ENCODE results near the gene GRIN3A. TPM values are rescaled to one million over a fixed set of nuclear protein-coding genes. Genes with fewer than 3 reads are reported as not detected.

The GRIN3A gene
- total and polyA plus RNA-seq, 5 donors from 2014 or later, result 0.05 to 0.22 (median 0.17) TPM

- no peak overlapping the region for H3K27ac ChIP-seq (ENCODE audit: insufficient read depth, low read length, poor library complexity, severe bottlenecking)
- H3K4me3 Mint-ChIP-seq, result peak overlapping the region in 2 of 4 donors; percentile 60 to 65
- H3K36me3 Mint-ChIP-seq, result no peaks in the 10 kb centered on the region
- H3K4me1 Mint-ChIP-seq, result peaks cover 5 to 18% (median 10%) of the 10 kb centered on the region in 4 donors
- H3K27me3 ChIP-seq (ENCODE audit: control insufficient read depth, insufficient read depth, low read length), result no peaks in the 10 kb centered on the region
- H3K9me3 Mint-ChIP-seq, result no peaks in the 10 kb centered on the region
- peak; percentile 45 to 49 for ATAC-seq (ENCODE audit: low read depth in 2 of 2)
- no peaks in the 10 kb centered on the region for H3K36me3 ChIP-seq (ENCODE audit: control insufficient read depth, insufficient read depth, low read length)
- H3K27me3 Mint-ChIP-seq, result peaks cover 21% of the 10 kb centered on the region
- H3K4me3 ChIP-seq (ENCODE audit: low read depth, low read length), result no peak overlapping the region
- DNase-seq, result peak; percentile 53 to 86 (median 73)
- H3K4me1 ChIP-seq (ENCODE audit: control insufficient read depth, insufficient read depth, low read length, poor library complexity, severe bottlenecking), result peaks cover 16% of the 10 kb centered on the region
- no peak overlapping the region for H3K27ac Mint-ChIP-seq
- H3K9me3 ChIP-seq (ENCODE audit: control insufficient read depth in 2 of 2, low read length in 2 of 2), result no peaks in the 10 kb centered on the region
Observed at GRCh38 chr9:101530076-101530711, 208.3 kb downstream of the GRIN3A start.

- peaks cover 1% of the 10 kb centered on the region for H3K27me3 ChIP-seq (ENCODE audit: control insufficient read depth, insufficient read depth, low read length)
- H3K27ac ChIP-seq (ENCODE audit: insufficient read depth, low read length, poor library complexity, severe bottlenecking), result no peak overlapping the region
- no peak overlapping the region for H3K4me3 ChIP-seq (ENCODE audit: low read depth, low read length)
- Mint-ChIP-seq H3K9me3 (peaks cover 0 to 3% (median 0%) of the 10 kb centered on the region in 7 donors), H3K36me3 (no peaks in the 10 kb centered on the region), H3K27me3 (peaks cover 32% of the 10 kb centered on the region), H3K27ac (no peak overlapping the region), H3K4me1 (peaks cover under 1 to 5% (median 2%) of the 10 kb centered on the region in 4 donors), H3K4me3 (peak overlapping the region in 1 of 4 donors; percentile 1)
- H3K36me3 ChIP-seq (ENCODE audit: control insufficient read depth, insufficient read depth, low read length), result no peaks in the 10 kb centered on the region
- peaks cover 3% of the 10 kb centered on the region for H3K4me1 ChIP-seq (ENCODE audit: control insufficient read depth, insufficient read depth, low read length, poor library complexity, severe bottlenecking)
- no peak for DNase-seq
- H3K9me3 ChIP-seq (ENCODE audit: control insufficient read depth in 2 of 2, low read length in 2 of 2), result no peaks in the 10 kb centered on the region
- no peak for ATAC-seq (ENCODE audit: low read depth in 2 of 2)
Observed at GRCh38 chr9:101528015-101528414, 210.4 kb downstream of the GRIN3A start.

GRCh38 chr9:101527066-101527465 is 211.4 kb downstream of the GRIN3A start:
- Mint-ChIP-seq H3K4me1 (peaks cover 0 to 5% (median 0%) of the 10 kb centered on the region in 4 donors), H3K27me3 (peaks cover 38% of the 10 kb centered on the region), H3K4me3 (no peak overlapping the region), H3K27ac (no peak overlapping the region), H3K36me3 (no peaks in the 10 kb centered on the region), H3K9me3 (peaks cover 0 to 3% (median 0%) of the 10 kb centered on the region in 7 donors)
- no peaks in the 10 kb centered on the region for H3K4me1 ChIP-seq (ENCODE audit: control insufficient read depth, insufficient read depth, low read length, poor library complexity, severe bottlenecking)
- no peak overlapping the region for H3K27ac ChIP-seq (ENCODE audit: insufficient read depth, low read length, poor library complexity, severe bottlenecking)
- no peak overlapping the region for H3K4me3 ChIP-seq (ENCODE audit: low read depth, low read length)
- no peak for ATAC-seq (ENCODE audit: low read depth in 2 of 2)
- DNase-seq, result no peak
- H3K9me3 ChIP-seq (ENCODE audit: control insufficient read depth in 2 of 2, low read length in 2 of 2), result no peaks in the 10 kb centered on the region
- no peaks in the 10 kb centered on the region for H3K36me3 ChIP-seq (ENCODE audit: control insufficient read depth, insufficient read depth, low read length)
- H3K27me3 ChIP-seq (ENCODE audit: control insufficient read depth, insufficient read depth, low read length), result peaks cover 2% of the 10 kb centered on the region

- no peaks in the 10 kb centered on the region for H3K36me3 ChIP-seq (ENCODE audit: control insufficient read depth, insufficient read depth, low read length)
- H3K27me3 ChIP-seq (ENCODE audit: control insufficient read depth, insufficient read depth, low read length), result peaks cover 2% of the 10 kb centered on the region
- ATAC-seq (ENCODE audit: low read depth in 2 of 2) (no peak), DNase-seq (no peak)
- H3K27ac ChIP-seq (ENCODE audit: insufficient read depth, low read length, poor library complexity, severe bottlenecking), result no peak overlapping the region
- H3K27me3 Mint-ChIP-seq, result peaks cover 48% of the 10 kb centered on the region
- no peak overlapping the region for H3K4me3 Mint-ChIP-seq
- H3K4me3 ChIP-seq (ENCODE audit: low read depth, low read length), result no peak overlapping the region
- H3K27ac Mint-ChIP-seq, result no peak overlapping the region
- H3K9me3 Mint-ChIP-seq, result peaks cover 0 to 4% (median 0%) of the 10 kb centered on the region in 7 donors
- no peaks in the 10 kb centered on the region for H3K4me1 ChIP-seq (ENCODE audit: control insufficient read depth, insufficient read depth, low read length, poor library complexity, severe bottlenecking)
- no peaks in the 10 kb centered on the region for H3K4me1 Mint-ChIP-seq
- H3K9me3 ChIP-seq (ENCODE audit: control insufficient read depth in 2 of 2, low read length in 2 of 2), result no peaks in the 10 kb centered on the region
- no peaks in the 10 kb centered on the region for H3K36me3 Mint-ChIP-seq
Observed at GRCh38 chr9:101524371-101524770, 214.1 kb downstream of the GRIN3A start.

Other genes starting within 250 kb of the GRIN3A start
- 43.4 TPM for gene RNF20, start 204.8 kb downstream of the GRIN3A start, total RNA-seq
- gene RNF20, start 204.8 kb downstream of the GRIN3A start, polyA plus RNA-seq, result 10 to 100 TPM; 31.3 to 50.0 (median 37.4) TPM
- gene PPP3R2, start 143.7 kb downstream of the GRIN3A start, total RNA-seq, result not detected
- gene PPP3R2, start 143.7 kb downstream of the GRIN3A start, polyA plus RNA-seq, result under 1 TPM in 2 of 4 donors, not detected in 2; 0.17 to 0.22 TPM